GM12878 (cell line): ENCODE results near the gene CNGB1. TPM values are rescaled to one million over a fixed set of nuclear protein-coding genes. Genes with fewer than 3 reads are reported as not detected.

Experiments used
- ATF7 ChIP-seq: fragments of 450-650 bp; IDR thresholded peaks from 2 replicates; pipeline ENCODE4 v1.6.1; 2016; ENCODE audit warnings: low read depth, mild to moderate bottlenecking
- CREM ChIP-seq: IDR thresholded peaks from 2 replicates; pipeline ENCODE4 v1.6.1; 2014; ENCODE audit warnings: antibody characterized with exemption, low read depth
- EGR1 ChIP-seq, 2 experiments: IDR thresholded peaks; 1 replicate in 1 of 2; 2 replicates in 1 of 2; pipeline ENCODE4 v1.6.1; 2011 to 2012; ENCODE audit warnings: low read depth in 2 of 2, low read length in 2 of 2, borderline replicate concordance in 1 of 2, mild to moderate bottlenecking in 1 of 2, moderate library complexity in 1 of 2
- IKZF1 ChIP-seq: fragments of 450-650 bp; conservative IDR thresholded peaks from 2 replicates; pipeline ENCODE4 v1.6.1; 2017; ENCODE audit warnings: antibody characterized with exemption, mild to moderate bottlenecking
- KDM1A ChIP-seq: fragments of 200-600 bp; sonication (generic); IDR thresholded peaks from 2 replicates; pipeline ENCODE4 v1.6.1; 2016; ENCODE audit warnings: borderline replicate concordance
- KLF5 ChIP-seq: fragments of 450-650 bp; IDR thresholded peaks from 2 replicates; pipeline ENCODE4 v1.6.1; 2014; ENCODE audit warnings: mild to moderate bottlenecking; ENCODE audit not compliant: partially characterized antibody
- MEF2A ChIP-seq: IDR thresholded peaks from 2 replicates; pipeline ENCODE4 v1.6.1; 2011; ENCODE audit warnings: low read depth, mild to moderate bottlenecking, low read length, moderate library complexity; ENCODE audit not compliant: insufficient read depth
- MTA2 ChIP-seq: fragments of 450-650 bp; IDR thresholded peaks from 2 replicates; pipeline ENCODE4 v1.6.1; 2016; ENCODE audit warnings: low read depth, mild to moderate bottlenecking, moderate library complexity
- NFYB ChIP-seq: IDR thresholded peaks from 2 replicates; pipeline ENCODE4 v1.6.1; 2011; ENCODE audit warnings: low read depth, mild to moderate bottlenecking, low read length, improper control_type of control experiment, moderate library complexity; ENCODE audit not compliant: insufficient read depth
- NR2C1 ChIP-seq: fragments of 450-650 bp; IDR thresholded peaks from 2 replicates; pipeline ENCODE4 v1.6.1; 2017; ENCODE audit warnings: antibody characterized with exemption, mild to moderate bottlenecking, moderate library complexity
- RCOR1 ChIP-seq: conservative IDR thresholded peaks from 2 replicates; pipeline ENCODE4 v1.6.1; 2012; ENCODE audit warnings: low read depth, low read length, improper control_type of control experiment
- SIN3A ChIP-seq: IDR thresholded peaks from 2 replicates; pipeline ENCODE4 v1.6.1; 2012; ENCODE audit warnings: low read depth, low read length, improper control_type of control experiment
- SIX5 ChIP-seq: IDR thresholded peaks from 2 replicates; pipeline ENCODE4 v1.6.1; 2011; ENCODE audit warnings: mild to moderate bottlenecking, low read depth, low read length, moderate library complexity; ENCODE audit not compliant: severe bottlenecking
- SREBF1 ChIP-seq: IDR thresholded peaks from 2 replicates; pipeline ENCODE4 v1.6.1; 2012; ENCODE audit warnings: mild to moderate bottlenecking, low read length
- TAF1 ChIP-seq: IDR thresholded peaks from 2 replicates; pipeline ENCODE4 v1.6.1; 2011; ENCODE audit warnings: mild to moderate bottlenecking, low read depth, low read length, borderline replicate concordance
- TCF7 ChIP-seq: IDR thresholded peaks from 2 replicates; pipeline ENCODE4 v1.6.1; 2014; ENCODE audit warnings: antibody characterized with exemption, borderline replicate concordance
- ZNF24 ChIP-seq: fragments of 450-650 bp; IDR thresholded peaks from 2 replicates; pipeline ENCODE4 v1.6.1; 2017; ENCODE audit warnings: antibody characterized with exemption, mild to moderate bottlenecking
- ZNF384 ChIP-seq: IDR thresholded peaks from 2 replicates; pipeline ENCODE4 v1.6.1; 2012; ENCODE audit warnings: low read depth, mild to moderate bottlenecking, low read length, improper control_type of control experiment, borderline replicate concordance
- polyA plus RNA-seq, 11 experiments: library from polyadenylated mRNA; depleted of rRNA in 4 of 11; unstranded in 6 of 11; stranded (reverse) in 5 of 11; fragments of >200 nt; fragmentation: Nextera tagmentation in 4 of 11; fragmentation: Illumina TruSeq in 1 of 11; extraction: Ambion mirVana in 4 of 11; extraction: Trizol in 1 of 11; gene quantifications; 1 replicate in 1 of 11; 2 replicates in 10 of 11; pipeline versions ENCODE4 v1.2.1 to v1.2.3, GENCODE V29; 2011 to 2016; ENCODE audit warnings: inconsistent platforms in 2 of 11, missing spikeins in 2 of 11, low read depth in 1 of 11
- total RNA-seq, 4 experiments: library from RNA; depleted of rRNA in 3 of 4; stranded (reverse); fragments of >200 nt in 3 of 4; fragmentation: Illumina TruSeq in 1 of 4; extraction: Trizol in 1 of 4; gene quantifications; 2 replicates each; pipeline versions ENCODE4 v1.2.1 to v1.2.3, GENCODE V29; 2013 to 2021
- TF ChIP-seq, protein P1 (sequence below): IDR thresholded peaks from 2 replicates; pipeline ENCODE4 v1.6.1; 2012; ENCODE audit warnings: low read length, inconsistent platforms
- TF ChIP-seq, protein P2 (sequence below): IDR thresholded peaks from 2 replicates; pipeline ENCODE4 v1.6.1; 2012; ENCODE audit warnings: mild to moderate bottlenecking, low read depth, low read length
- TF ChIP-seq, protein P3 (sequence below): fragments of 450-650 bp; IDR thresholded peaks from 2 replicates; pipeline ENCODE4 v1.6.1; 2017; ENCODE audit warnings: mild to moderate bottlenecking
- TF ChIP-seq, protein P4 (sequence below): fragments of 450-650 bp; IDR thresholded peaks from 2 replicates; pipeline ENCODE4 v1.6.1; 2017; ENCODE audit warnings: borderline replicate concordance

CNGB1 gene
- total and polyA plus RNA-seq, 10 of the 15 experiments (the other 5 are each of a cell fraction or from before 2014, with no cell fraction given): 0.03 TPM; not detected in 9

DNA sequence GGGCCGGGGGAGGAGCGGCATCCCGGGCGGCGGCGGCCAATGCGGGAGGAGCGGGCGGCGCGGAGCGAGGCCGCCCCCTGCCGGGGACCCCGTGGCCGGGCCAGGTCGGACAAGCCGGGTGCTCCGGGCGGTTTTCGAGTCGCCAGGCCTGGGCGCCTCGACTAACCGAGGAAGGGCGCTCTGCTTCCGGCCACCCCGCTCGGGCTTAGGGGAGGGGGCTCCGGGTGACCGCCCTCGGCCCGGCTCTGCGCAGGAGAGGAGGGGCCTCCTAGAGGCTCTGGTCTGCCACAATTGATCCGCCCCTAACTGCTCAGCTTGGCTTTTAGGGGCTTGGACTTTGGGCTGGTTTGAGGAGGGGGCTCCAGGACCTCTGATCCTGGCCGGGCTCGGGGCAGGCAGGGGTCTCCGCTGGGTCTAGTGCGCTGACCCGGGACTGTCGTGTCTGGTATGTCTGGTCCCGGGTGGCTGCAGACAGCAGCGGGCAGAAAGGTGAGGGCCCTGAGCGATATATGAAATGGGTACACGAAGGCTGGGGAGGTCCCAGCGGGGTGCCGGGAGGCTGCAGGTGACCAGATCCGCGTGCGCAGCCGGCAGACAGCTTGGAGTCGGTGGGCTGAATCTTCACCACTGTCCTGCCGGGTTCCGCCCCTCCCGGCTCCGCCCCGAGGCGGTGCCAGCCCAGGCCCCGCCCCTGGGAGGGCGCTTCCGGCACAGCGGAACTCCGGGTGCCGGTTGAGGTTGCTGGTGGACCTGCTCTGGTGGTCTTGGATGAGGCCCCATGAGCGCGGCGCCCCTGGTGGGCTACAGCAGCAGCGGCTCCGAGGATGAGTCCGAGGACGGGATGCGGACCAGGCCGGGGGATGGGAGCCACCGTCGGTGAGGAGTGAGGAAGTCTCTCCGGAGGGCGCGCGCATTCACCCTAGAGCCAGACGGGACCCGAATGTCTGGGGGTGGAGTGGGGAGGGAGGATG lies 30.1 kb upstream of the CNGB1 start, which contains the start of gene USB1 (continued):
- TF ChIP-seq, protein P1, sequence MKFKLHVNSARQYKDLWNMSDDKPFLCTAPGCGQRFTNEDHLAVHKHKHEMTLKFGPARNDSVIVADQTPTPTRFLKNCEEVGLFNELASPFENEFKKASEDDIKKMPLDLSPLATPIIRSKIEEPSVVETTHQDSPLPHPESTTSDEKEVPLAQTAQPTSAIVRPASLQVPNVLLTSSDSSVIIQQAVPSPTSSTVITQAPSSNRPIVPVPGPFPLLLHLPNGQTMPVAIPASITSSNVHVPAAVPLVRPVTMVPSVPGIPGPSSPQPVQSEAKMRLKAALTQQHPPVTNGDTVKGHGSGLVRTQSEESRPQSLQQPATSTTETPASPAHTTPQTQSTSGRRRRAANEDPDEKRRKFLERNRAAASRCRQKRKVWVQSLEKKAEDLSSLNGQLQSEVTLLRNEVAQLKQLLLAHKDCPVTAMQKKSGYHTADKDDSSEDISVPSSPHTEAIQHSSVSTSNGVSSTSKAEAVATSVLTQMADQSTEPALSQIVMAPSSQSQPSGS: no peak
- TF ChIP-seq SIN3A: no peak; the same call in 1 of the 2 replicates
- TF ChIP-seq CREM: no peak
- no peak for TF ChIP-seq MTA2
- TF ChIP-seq, protein P2, sequence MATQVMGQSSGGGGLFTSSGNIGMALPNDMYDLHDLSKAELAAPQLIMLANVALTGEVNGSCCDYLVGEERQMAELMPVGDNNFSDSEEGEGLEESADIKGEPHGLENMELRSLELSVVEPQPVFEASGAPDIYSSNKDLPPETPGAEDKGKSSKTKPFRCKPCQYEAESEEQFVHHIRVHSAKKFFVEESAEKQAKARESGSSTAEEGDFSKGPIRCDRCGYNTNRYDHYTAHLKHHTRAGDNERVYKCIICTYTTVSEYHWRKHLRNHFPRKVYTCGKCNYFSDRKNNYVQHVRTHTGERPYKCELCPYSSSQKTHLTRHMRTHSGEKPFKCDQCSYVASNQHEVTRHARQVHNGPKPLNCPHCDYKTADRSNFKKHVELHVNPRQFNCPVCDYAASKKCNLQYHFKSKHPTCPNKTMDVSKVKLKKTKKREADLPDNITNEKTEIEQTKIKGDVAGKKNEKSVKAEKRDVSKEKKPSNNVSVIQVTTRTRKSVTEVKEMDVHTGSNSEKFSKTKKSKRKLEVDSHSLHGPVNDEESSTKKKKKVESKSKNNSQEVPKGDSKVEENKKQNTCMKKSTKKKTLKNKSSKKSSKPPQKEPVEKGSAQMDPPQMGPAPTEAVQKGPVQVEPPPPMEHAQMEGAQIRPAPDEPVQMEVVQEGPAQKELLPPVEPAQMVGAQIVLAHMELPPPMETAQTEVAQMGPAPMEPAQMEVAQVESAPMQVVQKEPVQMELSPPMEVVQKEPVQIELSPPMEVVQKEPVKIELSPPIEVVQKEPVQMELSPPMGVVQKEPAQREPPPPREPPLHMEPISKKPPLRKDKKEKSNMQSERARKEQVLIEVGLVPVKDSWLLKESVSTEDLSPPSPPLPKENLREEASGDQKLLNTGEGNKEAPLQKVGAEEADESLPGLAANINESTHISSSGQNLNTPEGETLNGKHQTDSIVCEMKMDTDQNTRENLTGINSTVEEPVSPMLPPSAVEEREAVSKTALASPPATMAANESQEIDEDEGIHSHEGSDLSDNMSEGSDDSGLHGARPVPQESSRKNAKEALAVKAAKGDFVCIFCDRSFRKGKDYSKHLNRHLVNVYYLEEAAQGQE: no peak
- TF ChIP-seq ZNF384: no peak
- TF ChIP-seq EGR1 (IDR thresholded peaks at IDR 0.05; ENCODE audit: borderline replicate concordance in 1 of 2, low read depth in 2 of 2, low read length in 2 of 2): 0 out of 3 replicates have a peak, but pooled peaks of 1 of the 2 experiments have one; percentile 1
- TF ChIP-seq NR2C1: peak; percentile 27; the same call in 1 of the 2 replicates
- no peak for TF ChIP-seq RCOR1
- TF ChIP-seq SREBF1: no peak
- no peak for TF ChIP-seq SIX5
- peak; percentile 22; the same call in 1 of the 2 replicates for TF ChIP-seq NFYB
- 0 out of 2 replicates have a peak, but pooled peaks have one; percentile 28 for TF ChIP-seq MEF2A
- no peak for TF ChIP-seq KLF5
- no peak for TF ChIP-seq KDM1A
- TF ChIP-seq IKZF1: peak; percentile 23; the same call in 1 of the 2 replicates
- TF ChIP-seq ZNF24: no peak
- TF ChIP-seq, protein P3, sequence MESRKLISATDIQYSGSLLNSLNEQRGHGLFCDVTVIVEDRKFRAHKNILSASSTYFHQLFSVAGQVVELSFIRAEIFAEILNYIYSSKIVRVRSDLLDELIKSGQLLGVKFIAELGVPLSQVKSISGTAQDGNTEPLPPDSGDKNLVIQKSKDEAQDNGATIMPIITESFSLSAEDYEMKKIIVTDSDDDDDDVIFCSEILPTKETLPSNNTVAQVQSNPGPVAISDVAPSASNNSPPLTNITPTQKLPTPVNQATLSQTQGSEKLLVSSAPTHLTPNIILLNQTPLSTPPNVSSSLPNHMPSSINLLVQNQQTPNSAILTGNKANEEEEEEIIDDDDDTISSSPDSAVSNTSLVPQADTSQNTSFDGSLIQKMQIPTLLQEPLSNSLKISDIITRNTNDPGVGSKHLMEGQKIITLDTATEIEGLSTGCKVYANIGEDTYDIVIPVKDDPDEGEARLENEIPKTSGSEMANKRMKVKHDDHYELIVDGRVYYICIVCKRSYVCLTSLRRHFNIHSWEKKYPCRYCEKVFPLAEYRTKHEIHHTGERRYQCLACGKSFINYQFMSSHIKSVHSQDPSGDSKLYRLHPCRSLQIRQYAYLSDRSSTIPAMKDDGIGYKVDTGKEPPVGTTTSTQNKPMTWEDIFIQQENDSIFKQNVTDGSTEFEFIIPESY: no peak
- TF ChIP-seq TAF1: peak; percentile 48; the same call in 1 of the 2 replicates
- TF ChIP-seq ATF7: no peak
- TF ChIP-seq, protein P4, sequence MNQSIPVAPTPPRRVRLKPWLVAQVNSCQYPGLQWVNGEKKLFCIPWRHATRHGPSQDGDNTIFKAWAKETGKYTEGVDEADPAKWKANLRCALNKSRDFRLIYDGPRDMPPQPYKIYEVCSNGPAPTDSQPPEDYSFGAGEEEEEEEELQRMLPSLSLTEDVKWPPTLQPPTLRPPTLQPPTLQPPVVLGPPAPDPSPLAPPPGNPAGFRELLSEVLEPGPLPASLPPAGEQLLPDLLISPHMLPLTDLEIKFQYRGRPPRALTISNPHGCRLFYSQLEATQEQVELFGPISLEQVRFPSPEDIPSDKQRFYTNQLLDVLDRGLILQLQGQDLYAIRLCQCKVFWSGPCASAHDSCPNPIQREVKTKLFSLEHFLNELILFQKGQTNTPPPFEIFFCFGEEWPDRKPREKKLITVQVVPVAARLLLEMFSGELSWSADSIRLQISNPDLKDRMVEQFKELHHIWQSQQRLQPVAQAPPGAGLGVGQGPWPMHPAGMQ: no peak
- TF ChIP-seq TCF7: no peak
